ENCODE data around the gene DRC1.

Gene DRC1

GRCh38 chr2:26449278-26450030 is 47.7 kb downstream of the DRC1 start:
- no peak for DNase-seq (ENCODE audit: low read depth)
- TF ChIP-seq, protein P1, sequence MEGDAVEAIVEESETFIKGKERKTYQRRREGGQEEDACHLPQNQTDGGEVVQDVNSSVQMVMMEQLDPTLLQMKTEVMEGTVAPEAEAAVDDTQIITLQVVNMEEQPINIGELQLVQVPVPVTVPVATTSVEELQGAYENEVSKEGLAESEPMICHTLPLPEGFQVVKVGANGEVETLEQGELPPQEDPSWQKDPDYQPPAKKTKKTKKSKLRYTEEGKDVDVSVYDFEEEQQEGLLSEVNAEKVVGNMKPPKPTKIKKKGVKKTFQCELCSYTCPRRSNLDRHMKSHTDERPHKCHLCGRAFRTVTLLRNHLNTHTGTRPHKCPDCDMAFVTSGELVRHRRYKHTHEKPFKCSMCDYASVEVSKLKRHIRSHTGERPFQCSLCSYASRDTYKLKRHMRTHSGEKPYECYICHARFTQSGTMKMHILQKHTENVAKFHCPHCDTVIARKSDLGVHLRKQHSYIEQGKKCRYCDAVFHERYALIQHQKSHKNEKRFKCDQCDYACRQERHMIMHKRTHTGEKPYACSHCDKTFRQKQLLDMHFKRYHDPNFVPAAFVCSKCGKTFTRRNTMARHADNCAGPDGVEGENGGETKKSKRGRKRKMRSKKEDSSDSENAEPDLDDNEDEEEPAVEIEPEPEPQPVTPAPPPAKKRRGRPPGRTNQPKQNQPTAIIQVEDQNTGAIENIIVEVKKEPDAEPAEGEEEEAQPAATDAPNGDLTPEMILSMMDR (IDR thresholded peaks at IDR 0.05; ENCODE audit: low read depth, low read length, missing control alignments), result no peak
- in situ Hi-C loops (cut with HindIII; ENCODE audit: low sequenced_read_pairs), result no loop called here
- no peak overlapping the region for H3K4me3 ChIP-seq (ENCODE audit: low read depth, low read length)

DNA sequence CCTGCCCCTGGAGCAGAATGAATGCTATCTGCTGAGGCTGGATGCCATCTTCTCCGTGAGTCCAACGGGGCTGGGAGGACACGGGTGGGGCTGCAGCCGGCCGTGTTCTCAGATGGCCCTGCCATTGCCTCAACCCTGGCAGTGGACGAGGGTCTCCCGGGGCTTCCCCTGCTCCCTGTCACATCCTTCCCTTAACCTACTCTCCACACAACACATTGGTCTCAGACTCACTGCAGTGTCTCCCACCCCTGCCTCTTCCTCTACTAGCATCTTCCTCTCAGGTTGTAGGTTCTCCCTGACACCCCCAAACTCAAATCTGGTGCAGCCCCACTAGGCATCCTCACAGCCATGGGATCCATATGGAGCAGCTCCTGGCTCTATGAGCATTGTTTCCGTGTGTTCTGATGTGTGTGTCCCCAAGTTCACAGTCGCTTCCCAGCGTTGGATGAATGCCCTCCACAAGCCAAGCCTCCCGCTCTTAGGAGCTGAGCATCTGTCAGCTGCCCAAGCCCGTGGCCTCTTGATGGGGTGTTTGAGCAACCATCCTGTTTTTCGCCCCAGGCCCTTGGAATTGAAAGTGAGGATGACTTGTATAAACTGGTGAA is 48.4 kb downstream of the DRC1 start:
- DNase-seq (ENCODE audit: low read depth), result no peak
- TF ChIP-seq, protein P1 (IDR thresholded peaks at IDR 0.05; ENCODE audit: low read depth, low read length, missing control alignments), result no peak

DNA sequence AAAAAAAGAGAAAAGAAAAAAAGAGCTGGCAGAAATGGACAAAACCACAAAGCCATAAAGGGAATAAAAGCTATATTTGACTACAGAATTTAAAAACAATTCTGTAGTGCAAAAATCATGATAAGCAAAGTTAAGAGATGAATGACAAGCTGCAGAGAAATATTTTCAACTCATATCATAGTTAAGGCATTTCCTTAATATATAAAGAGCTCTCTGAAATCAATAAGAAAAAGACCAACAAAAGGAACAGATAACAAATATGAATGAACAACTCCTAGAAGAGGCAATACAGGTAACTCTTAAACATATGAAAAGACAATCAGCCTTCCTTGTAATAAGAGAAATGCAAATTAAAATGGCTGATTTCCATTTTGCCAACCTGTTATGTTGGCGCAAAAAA is 50.0 kb downstream of the DRC1 start:
- no peak overlapping the region for H3K4me3 ChIP-seq (ENCODE audit: low read depth, low read length)
- TF ChIP-seq, protein P1 (IDR thresholded peaks at IDR 0.05; ENCODE audit: low read depth, low read length, missing control alignments), result no peak
- DNase-seq (ENCODE audit: low read depth), result no peak
- in situ Hi-C loops (cut with HindIII; ENCODE audit: low sequenced_read_pairs), result no loop called here

More for the DNA sequence above, 48.4 kb downstream of the DRC1 start:
- H3K4me3 ChIP-seq (ENCODE audit: low read depth, low read length), result no peak overlapping the region
- in situ Hi-C loops (cut with HindIII; ENCODE audit: low sequenced_read_pairs), result no loop called here

DNA sequence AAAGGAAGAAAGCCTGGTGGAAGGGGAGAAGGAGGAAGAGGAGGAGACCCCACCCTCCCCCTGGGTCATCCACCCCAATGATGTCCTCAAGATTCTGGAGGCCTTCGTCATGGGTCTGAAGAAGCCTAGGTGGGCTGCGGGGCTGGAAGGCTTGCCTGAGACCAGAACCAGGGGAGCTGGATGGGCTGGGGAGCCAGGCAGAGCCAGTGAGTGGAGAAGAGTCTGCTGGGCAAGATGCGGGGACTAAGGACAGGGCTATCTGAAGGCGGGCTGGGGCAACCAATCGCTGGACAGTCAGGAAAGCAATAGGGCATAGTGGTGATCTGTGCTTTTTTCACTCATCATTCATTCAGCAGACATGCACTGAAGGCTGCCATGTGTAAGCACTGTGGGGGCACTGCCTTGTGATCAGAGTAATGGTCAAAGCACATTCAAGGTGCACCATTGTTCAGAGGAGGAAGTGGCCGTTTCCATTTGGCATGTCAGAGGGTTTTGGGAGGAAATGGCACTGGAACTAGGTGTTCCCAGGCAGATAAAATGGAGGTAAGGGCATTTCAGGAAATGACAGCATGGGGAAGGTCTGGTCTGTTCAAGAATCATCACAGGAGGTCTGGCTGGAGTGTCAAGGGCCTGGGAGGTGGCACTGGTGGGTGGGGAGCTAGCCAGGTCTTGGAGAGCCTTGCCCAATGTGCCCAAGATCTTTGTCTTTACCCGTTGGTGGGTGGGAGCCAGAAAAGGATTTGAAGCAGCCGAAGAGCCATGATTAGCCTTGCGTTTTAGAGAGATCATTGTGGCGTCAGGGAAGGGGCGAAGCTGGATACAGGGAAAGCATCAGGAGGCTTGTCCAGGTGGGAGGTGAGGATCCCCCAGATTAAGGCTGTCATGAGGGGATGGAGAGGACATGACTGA is 52.0 kb downstream of the DRC1 start:
- no peak for DNase-seq (ENCODE audit: low read depth)
- in situ Hi-C loops (cut with HindIII; ENCODE audit: low sequenced_read_pairs), result no loop called here
- TF ChIP-seq, protein P1 (IDR thresholded peaks at IDR 0.05; ENCODE audit: low read depth, low read length, missing control alignments), result no peak
- no peak overlapping the region for H3K4me3 ChIP-seq (ENCODE audit: low read depth, low read length)

GRCh38 chr2:26454561-26455001 is 52.9 kb downstream of the DRC1 start:
- H3K4me3 ChIP-seq (ENCODE audit: low read depth, low read length), result no peak overlapping the region
- in situ Hi-C loops (cut with HindIII; ENCODE audit: low sequenced_read_pairs), result no loop called here
- TF ChIP-seq, protein P1 (IDR thresholded peaks at IDR 0.05; ENCODE audit: low read depth, low read length, missing control alignments), result no peak
- DNase-seq (ENCODE audit: low read depth), result no peak

DNA sequence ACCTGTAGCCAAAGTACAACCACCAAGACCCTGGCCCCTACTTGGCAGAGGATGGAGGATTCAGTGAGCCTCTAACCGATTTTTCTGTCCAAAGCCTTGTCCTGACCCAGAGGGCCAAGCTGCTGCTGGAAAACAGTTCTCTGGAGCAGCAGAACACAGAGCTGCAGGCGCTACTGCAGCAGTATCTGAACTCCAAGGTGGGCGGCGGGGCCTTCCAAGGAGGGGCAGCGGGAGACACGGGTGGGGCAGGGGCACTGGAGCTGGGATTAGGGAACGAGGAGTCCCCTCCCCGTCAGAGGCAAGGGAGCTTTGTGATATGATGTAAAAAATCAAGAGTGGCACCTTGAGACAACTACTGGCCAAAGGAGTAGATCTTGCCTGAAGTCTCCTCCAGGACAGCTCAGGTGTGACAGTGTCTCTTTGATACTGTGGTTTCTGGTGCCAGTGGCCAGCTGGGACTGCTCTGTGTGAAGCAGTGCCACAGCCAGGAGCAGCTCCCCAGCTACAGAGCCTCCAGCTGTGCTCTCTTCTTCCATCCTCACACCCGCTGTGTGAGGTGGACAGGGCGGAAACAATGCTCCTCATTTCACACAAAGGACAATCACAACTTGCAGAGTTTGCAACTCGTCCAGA is 53.4 kb downstream of the DRC1 start:
- no peak for DNase-seq (ENCODE audit: low read depth)
- no peak overlapping the region for H3K4me3 ChIP-seq (ENCODE audit: low read depth, low read length)
- in situ Hi-C loops (cut with HindIII; ENCODE audit: low sequenced_read_pairs), result no loop called here
- TF ChIP-seq, protein P1 (IDR thresholded peaks at IDR 0.05; ENCODE audit: low read depth, low read length, missing control alignments), result no peak
